IPS DF 4.7 (cell line): ENCODE data around the gene TMED8.
"Not testable (repeated sequence)": the region's sequence is repeated elsewhere in the genome, so short reads cannot be mapped to it uniquely, and the experiment has no call there.

ENCODE experiments used
- DNase-seq: peaks from one replicate; pipeline ENCODE4 v3.0.0-alpha.2; 2013; ENCODE audit warnings: low spot score; ENCODE audit errors: extremely low read depth

The TMED8 gene

GRCh38 chr14:77323571-77323970 lies 53.3 kb downstream of the TMED8 start:
- DNase-seq = no peak

- no peak for DNase-seq
Observed at GRCh38 chr14:77322951-77323350, 53.9 kb downstream of the TMED8 start.

- no peak for DNase-seq
Observed at GRCh38 chr14:77322250-77322902, 54.5 kb downstream of the TMED8 start.

- DNase-seq = peak; percentile 66
Observed at GRCh38 chr14:77320238-77320935, 56.5 kb downstream of the TMED8 start, which contains the start of gene POMT2. Gene POMT2 (minus strand): TSS chr14:77320883. CDS start chr14:77320681, 202 bp downstream.

GRCh38 chr14:77319422-77319821 lies 57.5 kb downstream of the TMED8 start:
- no peak for DNase-seq

GRCh38 chr14:77318756-77319155 lies 58.1 kb downstream of the TMED8 start:
- not testable (repeated sequence) for DNase-seq

GRCh38 chr14:77318006-77318553 lies 58.8 kb downstream of the TMED8 start:
- DNase-seq = no peak

- no peak for DNase-seq
Observed at GRCh38 chr14:77316872-77317301, 60.0 kb downstream of the TMED8 start.

GRCh38 chr14:77316195-77316505 lies 60.7 kb downstream of the TMED8 start:
- DNase-seq = no peak

- DNase-seq = no peak
Observed at GRCh38 chr14:77314539-77315457, 62.1 kb downstream of the TMED8 start.

- no peak for DNase-seq
Observed at GRCh38 chr14:77314043-77314442, 62.9 kb downstream of the TMED8 start.

GRCh38 chr14:77313371-77313770 lies 63.5 kb downstream of the TMED8 start:
- DNase-seq = no peak

GRCh38 chr14:77311217-77311616 lies 65.7 kb downstream of the TMED8 start:
- DNase-seq = no peak

GRCh38 chr14:77310026-77310425 lies 66.9 kb downstream of the TMED8 start:
- no peak for DNase-seq

- no peak for DNase-seq
Observed at GRCh38 chr14:77309131-77309530, 67.8 kb downstream of the TMED8 start.

GRCh38 chr14:77306851-77307496 lies 69.9 kb downstream of the TMED8 start:
- DNase-seq = no peak

- DNase-seq = no peak
Observed at GRCh38 chr14:77306416-77306815, 70.5 kb downstream of the TMED8 start.

GRCh38 chr14:77305696-77306095 lies 71.2 kb downstream of the TMED8 start:
- DNase-seq = no peak

- no peak for DNase-seq
Observed at GRCh38 chr14:77303417-77304156, 73.3 kb downstream of the TMED8 start.

GRCh38 chr14:77302926-77303325 lies 74.0 kb downstream of the TMED8 start:
- no peak for DNase-seq

GRCh38 chr14:77301103-77301502 lies 75.8 kb downstream of the TMED8 start:
- peak; percentile 58 for DNase-seq
